ENCODE results near the gene TAT. TPM values are rescaled to one million over a fixed set of nuclear protein-coding genes. Genes with fewer than 3 reads are reported as not detected.
A peak's percentile ranks its signal among the peaks of the same experiment; 100 is the strongest.

The TAT gene

GRCh38 chr16:71528257-71528656 is 48.6 kb downstream of the TAT start:
- H3K27me3 ChIP-seq (ENCODE audit: control insufficient read depth, insufficient read depth, low read length), result peaks cover 35% of the 10 kb centered on the region
- peaks cover 10% of the 10 kb centered on the region for H3K4me1 ChIP-seq (ENCODE audit: control insufficient read depth, insufficient read depth, low read length)
- H3K4me2 ChIP-seq (ENCODE audit: low read length), result no peak overlapping the region
- no peaks in the 10 kb centered on the region for H3K9me3 ChIP-seq (replicated peaks; ENCODE audit: low read length)
- no peaks in the 10 kb centered on the region for H3K36me3 ChIP-seq (ENCODE audit: insufficient read depth, low read length)
- no peak overlapping the region for H3K9ac ChIP-seq (ENCODE audit: low read depth, low read length)
- no peak overlapping the region for H3K4me3 ChIP-seq (ENCODE audit: low read length)

GRCh38 chr16:71526111-71526631 is 50.7 kb downstream of the TAT start, which contains the start of gene CHST4:
Gene CHST4, plus strand, starts transcription at chr16:71526426. Its CDS starts 10,252 bp downstream, at chr16:71536678.
- peaks cover 10% of the 10 kb centered on the region for H3K4me1 ChIP-seq (ENCODE audit: control insufficient read depth, insufficient read depth, low read length)
- no peaks in the 10 kb centered on the region for H3K9me3 ChIP-seq (replicated peaks; ENCODE audit: low read length)
- H3K27me3 ChIP-seq (ENCODE audit: control insufficient read depth, insufficient read depth, low read length), result peaks cover 30% of the 10 kb centered on the region
- H3K36me3 ChIP-seq (ENCODE audit: insufficient read depth, low read length), result no peaks in the 10 kb centered on the region
- peak within 1 kb of the TSS; percentile 62 for H3K4me2 ChIP-seq (ENCODE audit: low read length)
- no peak within 1 kb of the TSS for H3K9ac ChIP-seq (ENCODE audit: low read depth, low read length)
- peak within 1 kb of the TSS; percentile 22 for H3K4me3 ChIP-seq (ENCODE audit: low read length)

GRCh38 chr16:71524566-71525553 is 52.0 kb downstream of the TAT start:
- Histone ChIP-seq H3K4me3 (ENCODE audit: low read length) (no peak overlapping the region), H3K36me3 (ENCODE audit: insufficient read depth, low read length) (no peaks in the 10 kb centered on the region), H3K4me1 (ENCODE audit: control insufficient read depth, insufficient read depth, low read length) (peaks cover 10% of the 10 kb centered on the region), H3K9me3 (replicated peaks; ENCODE audit: low read length) (no peaks in the 10 kb centered on the region), H3K4me2 (ENCODE audit: low read length) (peak overlapping the region; percentile 48), H3K9ac (ENCODE audit: low read depth, low read length) (no peak overlapping the region), H3K27me3 (ENCODE audit: control insufficient read depth, insufficient read depth, low read length) (peaks cover 30% of the 10 kb centered on the region)

GRCh38 chr16:71520550-71520949 is 56.3 kb downstream of the TAT start:
- Histone ChIP-seq H3K9ac (ENCODE audit: low read depth, low read length) (no peak overlapping the region), H3K4me2 (ENCODE audit: low read length) (no peak overlapping the region), H3K4me1 (ENCODE audit: control insufficient read depth, insufficient read depth, low read length) (no peaks in the 10 kb centered on the region), H3K36me3 (ENCODE audit: insufficient read depth, low read length) (no peaks in the 10 kb centered on the region), H3K9me3 (replicated peaks; ENCODE audit: low read length) (no peaks in the 10 kb centered on the region), H3K27me3 (ENCODE audit: control insufficient read depth, insufficient read depth, low read length) (peaks cover 22% of the 10 kb centered on the region), H3K4me3 (ENCODE audit: low read length) (no peak overlapping the region)

Small RNA genes lying within 50 kb of the gene (small RNA-seq; reads per million reads assigned to genes)
- not detected for gene RNU6-1061P

All from skeletal muscle satellite cell (primary cell).